T47D (cell line): ENCODE results near the gene CDK13.
A peak's percentile ranks its signal among the peaks of the same experiment; 100 is the strongest.

ENCODE experiments used
- DNase-seq, 2 experiments: peaks; one replicate each; pipeline versions ENCODE4 v3.0.0 to v3.0.0-alpha.2; 2011 to 2012; ENCODE audit warnings: low read depth in 1 of 2, low spot score in 1 of 2
- JUND ChIP-seq: IDR thresholded peaks from 2 replicates; pipeline ENCODE4 v1.6.1; 2012; ENCODE audit warnings: low read depth
- in situ Hi-C: cut with HindIII; loops from 2 replicates; pipeline ENCODE4 v1.10.0; 2016; ENCODE audit warnings: low sequenced_read_pairs, low pct_unique_long_range_greater_than_20kb

The CDK13 gene

DNA sequence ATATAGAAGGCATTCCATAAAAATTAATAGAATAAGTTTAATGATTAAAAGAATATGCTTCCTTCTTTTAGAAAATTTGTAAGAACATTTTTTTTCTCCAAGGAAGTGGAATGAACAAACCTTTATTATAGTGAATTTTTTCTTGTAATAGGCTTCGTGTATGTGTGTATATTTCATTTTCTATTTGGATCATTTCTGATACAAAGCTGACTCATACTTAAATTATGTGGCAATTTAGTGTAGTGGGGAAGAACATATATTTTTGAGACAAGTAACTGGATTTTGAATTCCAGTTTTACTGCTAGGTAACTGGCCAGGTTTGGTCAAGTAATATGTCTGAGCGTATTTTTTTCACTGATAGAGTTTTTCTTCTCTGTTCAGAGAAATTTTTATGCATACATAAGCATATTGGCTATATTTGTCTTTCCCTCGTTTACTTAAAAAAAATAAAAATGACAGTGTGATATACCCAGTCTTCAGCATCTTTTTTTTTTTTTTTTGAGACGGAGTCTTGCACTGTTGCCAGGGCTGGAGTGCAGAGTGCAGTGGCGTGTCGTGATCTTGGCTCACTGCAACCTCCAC is 50.8 kb downstream of the CDK13 start:
- no peak for TF ChIP-seq JUND
- no peak for DNase-seq
- in situ Hi-C loops: no loop called here

- no peak for TF ChIP-seq JUND
- no peak for DNase-seq
- in situ Hi-C loops: no loop called here
Measured at GRCh38 chr7:40001649-40002048, 51.6 kb downstream of the CDK13 start.

DNA sequence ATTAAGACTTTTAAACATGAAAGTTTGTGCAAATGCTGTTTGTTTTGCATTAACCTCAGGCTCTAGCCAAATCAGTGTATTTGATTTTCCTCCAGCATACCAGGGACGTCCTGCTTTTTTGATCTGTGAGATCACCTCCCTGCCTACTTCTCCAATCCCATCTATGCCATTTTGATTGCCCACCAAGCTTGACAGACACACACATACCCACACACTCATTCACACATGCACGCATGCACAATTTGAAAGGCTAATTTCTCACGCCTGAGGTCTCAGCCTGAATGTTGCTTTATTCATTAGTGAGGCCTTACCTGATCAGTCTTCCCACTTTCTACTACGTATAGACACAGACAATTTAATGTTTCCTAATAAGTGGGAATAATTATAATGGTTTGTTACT is 53.5 kb downstream of the CDK13 start:
- DNase-seq: no peak
- TF ChIP-seq JUND: no peak
- in situ Hi-C loops: no loop called here

- DNase-seq: no peak
- TF ChIP-seq JUND: no peak
- in situ Hi-C loops: no loop called here
Measured at GRCh38 chr7:40008223-40008815, 58.3 kb downstream of the CDK13 start.

- DNase-seq: no peak
- no peak for TF ChIP-seq JUND
- in situ Hi-C loops: no loop called here
Measured at GRCh38 chr7:40009301-40009700, 59.2 kb downstream of the CDK13 start.

GRCh38 chr7:40014376-40014775 is 64.3 kb downstream of the CDK13 start:
- no peak for DNase-seq
- in situ Hi-C loops: no loop called here
- no peak for TF ChIP-seq JUND

DNA sequence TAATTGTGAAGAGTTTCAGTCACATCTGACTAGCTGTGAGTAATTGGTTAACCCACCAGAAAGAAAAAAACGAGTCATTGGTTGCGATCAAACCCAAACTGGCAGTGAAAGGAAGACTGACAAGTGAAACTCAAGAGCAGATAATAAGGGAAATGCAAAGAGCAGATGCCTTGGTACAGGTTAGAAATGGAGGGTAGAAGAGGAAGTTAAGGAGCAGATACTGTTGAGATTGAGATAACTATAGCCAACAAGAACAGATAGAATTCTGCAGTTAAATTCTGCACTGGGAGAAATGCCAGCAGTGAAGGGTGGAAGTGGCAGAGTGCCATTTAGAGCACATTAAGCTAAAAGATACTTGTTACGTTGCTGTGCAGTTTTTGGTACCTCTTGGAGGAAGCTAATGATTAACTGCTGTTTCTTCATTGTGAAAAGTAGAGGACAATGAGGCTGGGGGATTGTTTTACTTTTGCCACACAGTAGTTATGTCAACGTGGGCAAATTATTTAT is 65.8 kb downstream of the CDK13 start:
- no peak for TF ChIP-seq JUND
- in situ Hi-C loops: no loop called here
- DNase-seq: no peak

DNA sequence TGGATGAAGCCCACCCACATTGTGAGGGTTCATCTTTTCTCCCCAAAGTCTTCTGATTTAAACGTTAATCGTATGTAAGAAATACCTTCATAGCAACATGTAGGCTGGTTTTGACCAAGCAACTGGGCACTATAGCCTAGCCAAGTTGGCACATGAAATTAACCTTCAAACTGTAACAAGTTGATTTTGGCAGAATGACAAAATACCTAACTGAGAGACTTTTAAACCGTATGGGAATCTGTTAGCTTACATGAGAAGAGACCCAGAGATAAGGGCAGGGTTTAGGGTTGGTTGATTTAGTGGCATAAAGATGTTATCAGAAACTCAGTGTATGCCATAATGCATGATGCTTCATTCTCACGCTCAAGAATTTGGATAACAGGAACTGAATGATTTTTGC is 69.5 kb downstream of the CDK13 start:
- DNase-seq: peak in 1 of 2 experiments; percentile 23
- TF ChIP-seq JUND: no peak
- in situ Hi-C loops: no loop called here

GRCh38 chr7:40024048-40024447 is 74.0 kb downstream of the CDK13 start:
- in situ Hi-C loops: no loop called here
- TF ChIP-seq JUND: no peak
- no peak for DNase-seq

- no peak for DNase-seq
- in situ Hi-C loops: no loop called here
- no peak for TF ChIP-seq JUND
Measured at GRCh38 chr7:40024841-40025240, 74.8 kb downstream of the CDK13 start.

- no peak for DNase-seq
- in situ Hi-C loops: no loop called here
Measured at GRCh38 chr7:40027545-40027944, 77.5 kb downstream of the CDK13 start.

DNA sequence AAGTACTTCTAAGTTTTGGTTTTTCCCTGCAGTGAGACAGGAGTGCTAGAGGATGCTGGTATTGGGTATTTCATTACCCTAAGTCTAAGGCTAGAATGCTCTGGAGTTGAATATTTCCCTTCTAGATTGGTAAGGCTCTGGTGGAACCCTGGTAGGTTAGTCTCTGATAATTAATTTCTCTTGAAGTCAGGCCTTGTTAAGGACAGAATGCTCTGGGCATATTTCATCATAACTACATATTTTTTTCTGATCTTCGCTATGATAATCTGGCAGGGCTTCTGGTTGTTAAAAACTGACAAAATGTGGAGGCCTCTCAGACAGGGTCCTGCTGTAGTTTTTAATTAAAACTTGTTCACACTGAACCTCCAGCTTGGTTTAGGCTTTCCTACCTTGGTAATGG is 83.8 kb downstream of the CDK13 start:
- DNase-seq: no peak
- no peak for TF ChIP-seq JUND
- in situ Hi-C loops: no loop called here

More at GRCh38 chr7:40027545-40027944, 77.5 kb downstream of the CDK13 start:
- TF ChIP-seq JUND: no peak

GRCh38 chr7:40041456-40041855 is 91.4 kb downstream of the CDK13 start:
- in situ Hi-C loops: no loop called here
- TF ChIP-seq JUND: no peak
- DNase-seq: no peak

DNA sequence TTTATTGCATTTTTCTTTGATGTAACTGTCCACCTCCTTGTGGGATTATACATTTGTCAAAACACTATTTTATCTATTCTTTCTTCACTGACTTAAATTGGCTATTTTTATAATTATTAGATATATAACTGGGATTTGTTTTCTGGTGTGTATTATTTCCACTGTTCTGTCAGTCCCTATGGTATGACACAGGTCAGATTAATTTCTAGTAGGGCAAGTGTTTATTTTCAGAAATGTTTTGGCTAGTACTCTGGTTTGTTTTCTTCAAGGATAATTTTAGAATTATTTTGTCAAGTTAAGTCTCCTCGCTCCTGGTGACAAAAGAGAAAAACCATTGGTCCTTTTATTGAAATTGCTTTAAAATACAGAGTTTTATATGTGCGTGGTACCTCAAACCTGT is 93.1 kb downstream of the CDK13 start:
- no peak for TF ChIP-seq JUND
- in situ Hi-C loops: no loop called here
- DNase-seq: no peak
